Activated CD4-positive, alpha-beta T cell treated with anti-CD3 and anti-CD28 coated beads, Interleukin-10, Interleukin-2, amounts not matched to agents 100 ng/mL and 50 ng/mL, durations not matched to agents 16 hours and 8 hours (primary cell): ENCODE results near the gene GARIN5B.
"Not testable (repeated sequence)": the region's sequence is repeated elsewhere in the genome, so short reads cannot be mapped to it uniquely, and the experiment has no call there.

ENCODE experiments used
- DNase-seq: peaks from one replicate; pipeline ENCODE4 v3.0.0-alpha.2; 2020

Gene GARIN5B

GRCh38 chr19:55346725-55347441, 16.2 kb downstream of the GARIN5B start:
- DNase-seq, result no peak

DNA sequence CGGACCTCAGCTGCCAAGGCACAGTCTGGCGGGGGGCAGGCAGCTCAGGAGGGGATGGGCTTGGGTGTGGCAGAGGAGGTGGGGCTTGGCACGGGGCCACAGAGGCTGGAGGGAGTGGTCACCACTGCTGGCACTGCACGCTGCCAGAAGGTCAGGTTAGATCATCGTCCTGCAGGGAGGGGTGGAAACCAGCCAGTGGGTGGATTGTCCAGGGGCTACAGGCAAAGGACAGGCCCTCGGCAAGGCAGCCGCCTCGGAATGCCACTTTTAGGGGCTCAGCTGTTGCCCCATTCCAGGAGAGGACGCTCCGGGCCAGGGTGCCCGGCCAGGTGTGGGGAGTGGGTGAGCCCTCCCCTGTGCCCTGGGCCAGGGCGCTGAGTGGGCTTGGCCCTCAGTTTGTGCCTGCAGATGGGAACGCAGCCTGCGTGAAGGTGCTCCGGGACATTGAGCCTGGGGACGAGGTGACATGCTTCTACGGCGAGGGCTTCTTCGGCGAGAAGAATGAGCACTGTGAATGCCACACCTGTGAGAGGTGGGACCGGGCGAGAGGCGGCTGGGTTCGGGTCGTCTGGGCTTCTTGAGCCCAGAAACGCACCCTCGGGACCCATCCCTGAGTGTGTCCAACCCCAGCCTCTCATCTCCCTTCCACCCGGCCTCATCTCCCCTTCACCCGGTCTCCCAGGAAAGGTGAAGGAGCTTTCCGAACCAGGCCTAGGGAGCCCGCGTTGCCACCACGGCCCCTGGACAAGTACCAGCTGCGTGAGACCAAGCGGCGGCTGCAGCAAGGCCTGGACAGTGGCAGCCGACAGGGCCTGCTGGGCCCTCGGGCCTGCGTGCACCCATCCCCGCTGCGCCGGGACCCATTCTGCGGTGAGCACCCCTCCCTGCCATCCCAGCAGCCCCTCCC, 17.0 kb downstream of the GARIN5B start:
- no peak for DNase-seq

DNA sequence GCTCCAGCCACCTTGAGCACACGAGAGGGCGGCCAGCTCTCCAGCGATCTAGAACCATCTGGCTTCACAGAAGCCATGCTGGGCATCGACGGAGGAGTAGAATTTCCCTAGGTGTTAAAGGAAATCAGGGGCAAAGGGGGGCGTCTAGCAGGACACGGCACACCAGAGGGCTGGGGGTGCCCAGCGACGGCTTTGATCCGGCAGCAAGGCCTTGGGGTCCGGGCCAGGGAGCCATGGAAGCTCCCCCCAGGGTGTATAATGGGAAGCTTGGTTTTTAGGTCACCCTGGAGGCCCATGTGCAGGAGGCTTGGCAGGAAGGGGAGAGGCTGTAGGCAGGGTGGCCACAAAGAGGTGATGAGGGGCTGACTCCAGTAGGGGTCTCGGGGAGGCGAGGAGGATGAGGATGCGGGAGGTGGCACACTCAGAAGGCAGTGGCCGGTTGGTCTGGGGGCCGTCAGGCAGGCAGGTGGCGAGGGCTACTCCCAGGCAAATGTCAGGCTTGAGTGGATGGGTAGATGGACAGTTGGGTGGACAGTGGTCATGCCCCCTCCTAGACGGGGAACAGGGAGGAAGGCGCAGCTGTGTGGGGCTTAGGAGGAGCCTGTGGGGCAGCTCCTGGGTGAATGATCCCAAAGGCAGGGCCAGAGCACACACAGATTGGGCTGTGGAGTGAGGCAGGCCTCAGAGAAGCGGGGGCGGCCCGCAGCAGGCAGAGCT, 17.8 kb downstream of the GARIN5B start:
- no peak for DNase-seq

GRCh38 chr19:55344444-55344843, 18.6 kb downstream of the GARIN5B start:
- no peak for DNase-seq

- DNase-seq, result no peak
These were observed 21.2 kb downstream of the GARIN5B start for GRCh38 chr19:55341595-55342531.

- DNase-seq, result peak; percentile 70
These were observed 21.9 kb downstream of the GARIN5B start for GRCh38 chr19:55341171-55341588.

DNA sequence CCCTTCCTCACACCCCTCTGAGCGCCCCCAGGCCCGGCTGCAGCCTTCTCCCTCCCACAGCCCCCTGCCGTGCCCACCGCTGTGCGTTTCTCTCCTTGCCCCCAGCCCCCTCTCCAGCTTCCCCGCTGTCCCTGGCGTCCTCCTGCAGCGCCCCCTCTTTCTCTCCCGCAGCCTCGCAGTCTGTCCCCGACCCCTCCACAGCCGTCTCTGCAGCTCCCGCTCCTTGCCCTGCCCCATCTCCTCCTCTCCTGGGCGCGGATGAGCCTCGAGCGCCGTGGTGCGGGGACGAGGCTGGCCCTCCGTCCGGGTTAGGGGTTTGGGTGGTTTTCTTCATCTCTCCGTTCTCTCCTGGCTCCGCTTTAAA, 22.3 kb downstream of the GARIN5B start:
- peak; percentile 26 for DNase-seq

GRCh38 chr19:55339889-55340783, 22.9 kb downstream of the GARIN5B start:
- DNase-seq, result no peak

DNA sequence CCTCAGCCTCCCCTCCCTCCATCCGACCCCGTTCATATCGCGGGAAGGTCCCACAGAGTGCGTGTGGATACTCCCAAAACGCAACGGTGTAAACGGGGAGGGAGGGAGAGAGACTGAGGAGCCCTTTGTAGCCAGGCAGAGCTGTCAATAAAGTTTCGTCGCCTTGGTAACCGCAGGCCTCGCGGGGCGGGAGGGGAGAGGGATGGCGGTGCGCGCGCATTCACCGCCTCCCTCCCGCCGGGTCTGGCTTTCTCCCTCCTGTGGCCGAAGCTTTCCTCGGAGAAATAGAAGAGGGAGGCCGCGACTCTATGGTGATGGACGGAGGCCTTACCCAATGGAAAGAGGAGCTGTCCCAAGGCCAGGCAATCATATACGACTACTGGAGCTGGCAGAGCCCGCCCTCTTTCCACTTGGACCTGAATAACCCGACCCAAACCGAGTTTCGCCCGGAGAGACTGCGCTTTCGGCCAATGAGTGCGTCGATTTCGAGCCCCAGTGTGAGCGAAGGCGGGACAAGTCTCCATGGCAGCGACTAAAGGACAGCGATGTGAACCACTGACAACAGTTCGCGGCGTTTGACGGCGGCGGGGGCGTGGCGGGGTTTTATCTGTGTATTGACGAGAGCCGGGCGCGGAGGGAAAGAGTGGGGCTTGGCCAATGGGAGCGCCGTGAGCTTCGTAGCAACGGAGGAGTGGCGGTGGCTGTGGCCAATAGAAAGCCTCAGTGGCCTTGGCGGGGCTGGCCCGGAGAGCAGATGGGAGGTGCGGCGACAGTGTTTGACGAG, 23.8 kb downstream of the GARIN5B start, which contains the start of gene KMT5C:
TSS of gene KMT5C (plus strand) at position 772 of the 784 bp plus-strand sequence. CDS start 2,061 bp downstream, outside the sequence.
- peak; percentile 100 for DNase-seq

DNA sequence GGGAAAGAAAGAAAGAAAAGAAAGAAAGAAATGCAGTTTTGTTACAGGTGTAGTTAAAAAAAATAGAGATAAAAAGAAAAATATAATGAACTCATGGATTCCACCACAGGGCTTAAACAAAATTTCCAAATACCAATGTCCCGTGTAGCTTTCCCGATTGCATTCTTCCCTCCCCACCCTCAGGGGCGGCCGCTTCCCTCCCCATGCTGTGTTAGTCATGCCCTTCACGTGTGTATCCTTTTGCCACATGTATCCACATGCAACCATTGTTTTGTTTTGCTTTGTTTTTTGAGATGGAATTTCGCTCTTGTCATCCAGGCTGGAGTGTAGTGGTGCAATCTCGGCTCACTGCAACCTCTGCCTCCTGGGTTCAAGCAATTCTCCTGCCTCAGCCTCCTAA, 27.0 kb downstream of the GARIN5B start:
- no peak for DNase-seq

DNA sequence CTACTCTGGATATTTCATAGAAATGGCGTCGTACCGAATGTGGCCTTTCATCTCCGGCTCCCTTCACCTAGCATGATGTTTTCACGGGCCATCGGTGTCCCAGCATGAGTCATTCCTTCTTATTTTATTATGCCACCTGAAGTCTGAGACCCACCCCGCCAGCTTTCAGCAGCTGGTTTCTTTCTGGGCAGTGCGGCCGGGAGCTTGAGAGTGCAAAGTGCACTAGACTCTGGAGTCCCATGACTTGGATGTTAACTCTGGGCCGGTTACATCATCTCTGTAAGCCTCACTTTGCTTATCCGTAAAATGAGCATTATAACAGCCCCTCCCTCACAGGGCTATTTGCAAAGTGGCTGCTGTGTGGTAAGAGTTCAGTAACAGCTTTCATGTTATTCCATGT, 29.2 kb downstream of the GARIN5B start:
- no peak for DNase-seq

DNA sequence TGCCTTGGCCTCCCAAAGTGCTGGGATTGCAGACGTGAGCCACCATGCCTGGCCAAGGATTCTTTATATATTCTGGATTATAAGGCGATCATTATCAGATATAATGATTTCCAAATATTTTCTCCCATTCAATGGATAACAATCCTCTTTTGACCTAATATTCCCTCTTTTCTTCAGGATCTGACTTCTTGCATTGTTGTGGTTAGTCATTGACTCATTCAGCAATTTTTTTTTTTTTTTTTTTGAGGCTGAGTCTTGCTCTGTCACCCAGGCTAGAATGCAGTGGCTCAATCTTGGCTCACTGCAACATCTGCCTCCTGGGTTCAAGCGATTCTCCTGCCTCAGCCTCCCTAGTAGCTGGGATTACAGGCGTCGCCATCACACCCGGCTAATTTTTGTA, 33.3 kb downstream of the GARIN5B start:
- not testable (repeated sequence) for DNase-seq

- not testable (repeated sequence) for DNase-seq
These were observed 34.2 kb downstream of the GARIN5B start for GRCh38 chr19:55328774-55329318.

DNA sequence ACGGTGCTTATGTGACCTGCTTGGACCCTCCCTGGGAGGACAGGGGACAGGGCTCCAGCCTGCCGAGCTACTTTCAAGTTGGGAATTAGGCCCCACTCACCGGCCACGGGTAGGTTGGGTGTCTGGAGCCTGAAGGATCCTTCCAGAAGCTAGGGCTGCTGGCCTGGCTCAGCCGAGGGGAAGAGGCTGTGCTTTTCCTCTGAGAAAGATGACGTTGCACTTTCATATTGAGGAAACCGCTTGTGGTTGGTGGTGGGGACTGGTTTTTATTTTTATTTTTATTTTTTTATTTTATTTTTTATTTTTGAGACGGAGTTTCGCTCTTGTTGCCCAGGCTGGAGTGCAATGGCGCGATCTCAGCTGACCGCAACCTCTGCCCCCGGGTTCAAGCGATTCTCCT, 37.9 kb downstream of the GARIN5B start, which contains the start of gene TMEM150B:
TSS of gene TMEM150B (minus strand) at position 170 of the 400 bp plus-strand sequence. CDS start 4,305 bp downstream, outside the sequence.
- peak; percentile 22 for DNase-seq

GRCh38 chr19:55324662-55325061, 38.4 kb downstream of the GARIN5B start:
- no peak for DNase-seq

- no peak for DNase-seq
These were observed 40.7 kb downstream of the GARIN5B start for GRCh38 chr19:55322204-55322885.

DNA sequence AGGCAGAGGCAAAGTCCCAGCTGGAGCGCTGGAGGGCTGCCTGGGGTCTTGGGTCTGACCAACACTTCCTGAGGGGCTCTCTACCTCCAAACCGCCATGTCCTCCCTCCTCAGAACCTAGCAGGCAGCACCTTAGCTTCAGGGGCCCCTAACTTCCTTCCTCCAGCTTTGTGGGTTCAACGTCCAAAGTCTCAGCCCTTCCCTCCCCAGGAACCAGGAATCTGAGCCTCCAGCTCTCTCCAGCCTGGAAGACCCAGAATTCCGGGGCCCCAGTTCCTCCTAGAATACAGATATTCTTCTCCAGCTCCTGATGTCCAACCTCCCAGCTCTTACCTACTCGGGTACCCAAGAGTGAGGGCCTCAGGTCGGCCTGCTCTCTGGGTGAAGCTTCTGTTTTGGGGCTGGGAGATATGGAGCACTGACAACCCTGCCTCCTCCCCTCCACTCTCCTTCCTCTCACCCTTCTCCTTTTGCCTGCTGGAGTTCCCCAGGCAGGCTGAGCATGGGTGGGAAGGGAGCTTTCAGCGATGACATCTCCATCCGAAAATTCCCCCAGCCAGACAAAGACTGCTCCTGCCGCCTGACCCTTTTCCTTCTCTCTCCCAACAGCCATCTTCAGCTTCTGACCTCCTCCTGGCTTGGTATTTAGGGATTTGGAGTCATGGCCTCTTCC, 41.5 kb downstream of the GARIN5B start:
- no peak for DNase-seq

GRCh38 chr19:55320844-55321419, 42.1 kb downstream of the GARIN5B start:
- no peak for DNase-seq
